Endothelial cell of umbilical vein (primary cell): ENCODE results near the gene SH3GLB2.

Source experiments
- CTCF ChIP-seq, 2 donors: IDR thresholded peaks; 1 replicate in 1 of 2; 2 replicates in 1 of 2; pipeline ENCODE4 v1.5.1; 2011; ENCODE audit warnings: low read length in 2 of 2, mild to moderate bottlenecking in 2 of 2, moderate library complexity in 2 of 2, control low read depth in 1 of 2, inconsistent platforms in 1 of 2, low read depth in 1 of 2; ENCODE audit not compliant: insufficient read depth in 1 of 2; ENCODE audit errors: extremely low read depth in 1 of 2
- POLR2A ChIP-seq: IDR thresholded peaks from 2 replicates; pipeline ENCODE4 v1.6.1; 2012; ENCODE audit warnings: low read depth, mild to moderate bottlenecking, control low read depth, low read length

DNA sequence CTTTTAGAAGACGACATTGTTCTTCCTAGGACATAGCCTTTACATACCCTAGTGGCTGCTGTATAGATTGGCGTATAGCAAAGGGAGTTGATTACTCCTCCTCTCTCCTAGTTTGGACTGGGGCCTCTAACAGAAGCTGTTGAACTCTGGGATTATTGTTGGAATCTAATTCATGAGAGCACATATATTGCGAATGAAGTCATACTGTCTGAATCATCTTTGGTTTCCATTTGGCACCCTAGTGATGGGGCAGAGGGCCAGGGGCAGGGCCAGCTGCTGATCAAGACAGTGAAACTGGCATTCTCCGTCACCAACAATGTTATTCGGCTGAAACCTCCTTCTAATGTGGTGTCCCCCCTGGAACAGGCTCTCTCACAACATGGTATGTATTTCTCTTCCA, 40.3 kb downstream of the SH3GLB2 start:
- no peak for TF ChIP-seq CTCF (IDR thresholded peaks at IDR 0.05; ENCODE audit: extremely low read depth in 1 of 2, insufficient read depth in 1 of 2, low read depth in 1 of 2, low read length in 2 of 2)
- TF ChIP-seq POLR2A: no peak
